Measurements from ENCODE around the gene GEMIN5. TPM values are rescaled to one million over a fixed set of nuclear protein-coding genes. Genes with fewer than 3 reads are reported as not detected.

GEMIN5 gene
- total and polyA plus RNA-seq, 12 donors: 4.1 to 18.5 (median 15.6) TPM

- Histone ChIP-seq H3K4me1 (peaks cover 0 to 48% (median 27%) of the 10 kb centered on the region in 9 donors), H3K36me3 (peaks cover 0 to 9% (median 0%) of the 10 kb centered on the region in 9 donors), H3K9me3 (no peaks in the 10 kb centered on the region), H3K27me3 (no peaks in the 10 kb centered on the region), H3K27ac (peak overlapping the region in 9 of 10 donors; percentile 77 to 95 (median 87)), H3K4me3 (peak overlapping the region in 2 of 10 donors; percentile 69 to 74)
- TF ChIP-seq CTCF (IDR thresholded peaks at IDR 0.05): no peak
- no peak for DNase-seq
- intact Hi-C loops (cut with DNase I): loop anchor here in 1 of 10 donors (10.0 kb wide), 1 partner anchor 377 kb away; the partner anchor contains the start of gene HAND1
- 92 to 95% methylated on average over 3 of the region's 3 CpGs for WGBS, 2 donors
- ATAC-seq: no peak
Measured at GRCh38 chr5:154851351-154851750, 86.7 kb downstream of the GEMIN5 start.

DNA sequence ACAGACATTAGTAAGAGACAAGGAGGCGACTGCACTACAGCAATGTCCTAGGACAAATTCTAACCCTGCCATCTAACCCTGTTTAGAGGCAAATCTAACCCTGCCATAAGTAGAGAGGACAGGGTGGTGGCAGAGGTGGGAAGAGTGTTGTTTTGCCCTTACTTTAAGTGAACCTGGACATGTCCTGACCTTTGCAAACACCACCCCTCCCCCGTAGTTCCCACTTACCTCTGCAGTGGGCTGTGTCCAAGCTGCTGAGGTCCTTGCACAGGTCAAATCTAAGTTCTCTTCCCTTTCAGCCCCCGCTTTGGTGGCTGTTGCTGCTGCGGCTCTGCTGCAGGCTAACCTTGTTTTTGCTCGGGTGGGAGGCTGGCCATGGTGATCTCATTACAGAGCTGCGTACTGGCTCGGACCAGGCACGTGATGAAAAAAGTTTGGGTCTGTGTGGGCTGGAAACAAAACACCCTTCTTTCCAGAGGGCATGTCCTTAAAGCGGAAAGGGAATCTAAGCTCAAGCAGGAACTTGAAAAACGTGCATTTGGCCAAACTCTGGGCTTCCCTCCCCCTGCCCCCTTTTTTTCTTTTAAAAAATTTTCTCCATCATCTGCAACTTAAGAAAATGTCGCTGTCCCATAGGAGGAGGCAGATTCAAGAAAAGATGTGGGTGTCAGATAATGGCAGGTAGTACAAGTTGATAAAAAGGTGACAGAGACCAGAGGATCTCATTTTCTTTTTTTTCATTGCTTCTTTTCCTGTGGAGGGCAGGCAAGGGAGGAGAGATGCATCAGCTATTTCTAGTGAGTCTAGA lies 87.6 kb downstream of the GEMIN5 start, which contains the start of gene FAXDC2:
Gene FAXDC2 (minus strand): TSS at position 349 of the 808 bp plus-strand sequence. CDS start 12,425 bp downstream, outside the sequence.
- peak; percentile 93 to 99 (median 98) for ATAC-seq
- H3K36me3 ChIP-seq: peaks cover 0 to 12% (median 0%) of the 10 kb centered on the region in 9 donors
- no peaks in the 10 kb centered on the region for H3K27me3 ChIP-seq
- H3K4me3 ChIP-seq: peak within 1 kb of the TSS; percentile 45 to 74 (median 65)
- no peak for TF ChIP-seq CTCF (IDR thresholded peaks at IDR 0.05)
- H3K4me1 ChIP-seq: peaks cover 0 to 55% (median 28%) of the 10 kb centered on the region in 9 donors
- intact Hi-C loops (cut with DNase I): loop anchor here in 1 of 10 donors (10.0 kb wide), 1 partner anchor 376 kb away; the partner anchor contains the start of gene HAND1
- DNase-seq: peak; percentile 69 to 87
- H3K27ac ChIP-seq: peak within 1 kb of the TSS; percentile 71 to 95 (median 86)
- 1 to 2% methylated on average over 11 of the region's 11 CpGs for WGBS, 2 donors
- no peaks in the 10 kb centered on the region for H3K9me3 ChIP-seq

DNA sequence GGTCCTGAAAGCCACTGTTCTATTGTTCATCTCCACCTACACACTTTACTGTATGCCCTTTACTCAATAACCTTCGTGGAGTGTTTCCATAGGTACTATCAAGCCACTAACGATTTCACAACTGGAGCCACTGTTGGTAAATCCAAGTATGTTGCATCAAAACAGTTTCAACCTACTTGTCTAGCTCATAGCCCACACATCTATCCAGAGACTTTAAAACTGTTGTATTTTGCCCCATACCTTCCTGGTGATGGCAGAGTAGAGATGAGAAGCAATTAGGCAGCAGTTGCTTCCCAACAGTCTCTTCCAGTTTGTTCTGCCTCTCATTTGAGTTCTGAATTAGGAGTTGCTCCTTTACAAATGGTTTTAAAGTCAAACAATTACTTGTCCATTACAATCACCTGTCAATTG lies 88.2 kb downstream of the GEMIN5 start:
- peak; percentile 26 to 63 (median 48) for ATAC-seq
- intact Hi-C loops (cut with DNase I): loop anchor here in 1 of 10 donors (10.0 kb wide), 1 partner anchor 375 kb away; the partner anchor contains the start of gene HAND1

More for the DNA sequence above, 88.2 kb downstream of the GEMIN5 start:
- Histone ChIP-seq H3K36me3 (peaks cover 0 to 16% (median 0%) of the 10 kb centered on the region in 9 donors), H3K4me3 (peak overlapping the region; percentile 45 to 74 (median 65)), H3K4me1 (peaks cover 4 to 62% (median 34%) of the 10 kb centered on the region in 9 donors), H3K27ac (peak overlapping the region; percentile 71 to 95 (median 86)), H3K9me3 (no peaks in the 10 kb centered on the region), H3K27me3 (no peaks in the 10 kb centered on the region)
- peak in 1 of 9 donors; percentile 27 for TF ChIP-seq CTCF (IDR thresholded peaks at IDR 0.05)
- no peak for DNase-seq
- 8 to 15% methylated on average over 2 of the region's 2 CpGs for WGBS, 2 donors

All from heart right ventricle (tissue), 16 donors.